22Rv1 (cell line): ENCODE measurements around the gene C1orf159.

ENCODE experiments used
- ZFX ChIP-seq: fragments of 450-650 bp; IDR thresholded peaks from 2 replicates; pipeline ENCODE4 v1.6.1; 2017; ENCODE audit warnings: antibody characterized with exemption, borderline replicate concordance
- TF ChIP-seq, protein P1 (sequence below): fragments of 450-650 bp; IDR thresholded peaks from 2 replicates; pipeline ENCODE4 v1.5.1; 2017; ENCODE audit warnings: mild to moderate bottlenecking

DNA sequence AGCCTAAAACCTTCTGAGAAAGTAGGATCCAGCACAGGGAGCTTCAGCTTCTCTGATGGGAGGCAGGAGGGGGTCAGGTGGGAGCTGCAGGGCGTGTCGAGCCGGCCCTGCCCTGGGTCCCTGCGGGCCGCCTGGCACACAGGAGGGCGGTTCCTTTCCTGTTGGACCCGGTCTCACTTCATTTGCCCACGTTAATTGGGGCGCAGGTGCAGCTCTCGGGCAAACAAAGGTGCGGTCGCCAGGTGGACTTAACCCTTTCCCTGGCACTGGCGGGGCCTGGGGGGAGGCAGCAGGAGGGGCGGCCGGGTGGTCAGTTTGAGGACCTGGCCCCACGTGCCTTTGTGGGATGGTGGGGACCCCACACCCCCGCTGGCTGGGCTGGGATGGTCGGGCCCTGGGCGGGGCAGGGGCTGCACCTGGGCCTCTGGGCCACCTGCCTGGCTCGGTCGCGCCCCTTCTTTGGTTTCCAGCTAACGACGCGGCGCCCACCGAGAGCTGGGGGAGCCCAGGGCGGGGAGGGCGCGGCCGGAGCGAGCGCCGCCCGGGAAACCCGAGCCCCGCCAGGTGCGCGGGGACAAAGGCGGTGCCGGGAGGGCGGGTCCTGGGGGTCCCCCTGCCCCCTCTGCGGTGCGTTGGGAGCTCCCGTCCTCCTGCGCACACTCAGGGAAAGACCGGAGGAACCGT lies 20.8 kb upstream of the C1orf159 start:
- TF ChIP-seq, protein P1, sequence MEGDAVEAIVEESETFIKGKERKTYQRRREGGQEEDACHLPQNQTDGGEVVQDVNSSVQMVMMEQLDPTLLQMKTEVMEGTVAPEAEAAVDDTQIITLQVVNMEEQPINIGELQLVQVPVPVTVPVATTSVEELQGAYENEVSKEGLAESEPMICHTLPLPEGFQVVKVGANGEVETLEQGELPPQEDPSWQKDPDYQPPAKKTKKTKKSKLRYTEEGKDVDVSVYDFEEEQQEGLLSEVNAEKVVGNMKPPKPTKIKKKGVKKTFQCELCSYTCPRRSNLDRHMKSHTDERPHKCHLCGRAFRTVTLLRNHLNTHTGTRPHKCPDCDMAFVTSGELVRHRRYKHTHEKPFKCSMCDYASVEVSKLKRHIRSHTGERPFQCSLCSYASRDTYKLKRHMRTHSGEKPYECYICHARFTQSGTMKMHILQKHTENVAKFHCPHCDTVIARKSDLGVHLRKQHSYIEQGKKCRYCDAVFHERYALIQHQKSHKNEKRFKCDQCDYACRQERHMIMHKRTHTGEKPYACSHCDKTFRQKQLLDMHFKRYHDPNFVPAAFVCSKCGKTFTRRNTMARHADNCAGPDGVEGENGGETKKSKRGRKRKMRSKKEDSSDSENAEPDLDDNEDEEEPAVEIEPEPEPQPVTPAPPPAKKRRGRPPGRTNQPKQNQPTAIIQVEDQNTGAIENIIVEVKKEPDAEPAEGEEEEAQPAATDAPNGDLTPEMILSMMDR, result no peak
- no peak for TF ChIP-seq ZFX
